ENCODE results near the gene GRIK5. TPM values are rescaled to one million over a fixed set of nuclear protein-coding genes. Genes with fewer than 3 reads are reported as not detected.

Gene GRIK5
- total RNA-seq, 1 donor from 2014 or later = 6.9 TPM

DNA sequence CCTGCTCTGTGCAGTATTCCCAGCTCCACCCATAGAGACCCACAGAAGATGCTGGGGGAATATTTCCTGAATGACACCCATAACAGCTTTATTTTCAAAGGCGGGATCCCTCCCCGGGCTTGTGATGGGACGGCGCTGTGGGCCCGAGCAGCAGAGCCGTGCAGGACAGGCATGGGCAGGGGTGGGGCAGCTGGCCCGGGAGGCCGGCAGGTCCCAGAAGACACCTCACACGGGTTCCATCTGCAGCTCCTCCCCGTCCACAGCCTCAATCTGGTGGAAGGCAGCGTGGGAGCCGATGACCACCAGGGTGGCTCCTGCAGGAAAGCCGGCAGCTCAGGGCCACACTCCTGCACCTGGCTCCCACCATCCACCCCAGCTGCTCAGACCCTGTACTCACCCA is 113.4 kb downstream of the GRIK5 start:
- DNase-seq (ENCODE audit: low spot score) = no peak

DNA sequence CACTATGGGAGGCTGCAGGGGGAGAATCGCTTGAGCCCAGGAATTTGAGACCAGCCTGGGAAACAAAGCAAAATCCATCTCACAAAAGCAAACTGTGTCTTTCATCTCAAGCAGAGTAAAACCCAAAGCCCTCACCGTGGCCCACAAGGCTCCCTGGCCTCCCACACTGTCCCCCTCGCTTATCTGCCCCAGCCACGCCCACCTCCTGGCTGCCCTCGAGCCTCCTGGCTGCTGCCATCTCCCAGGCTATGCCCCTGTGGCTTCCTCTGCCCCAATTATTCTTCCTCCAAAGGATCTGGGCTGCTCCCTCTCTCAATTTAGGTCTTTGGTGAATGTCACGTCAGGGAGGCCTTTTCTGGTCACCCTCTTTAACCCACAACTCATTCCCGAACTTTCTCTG is 114.5 kb downstream of the GRIK5 start:
- no peak for DNase-seq (ENCODE audit: low spot score)

DNA sequence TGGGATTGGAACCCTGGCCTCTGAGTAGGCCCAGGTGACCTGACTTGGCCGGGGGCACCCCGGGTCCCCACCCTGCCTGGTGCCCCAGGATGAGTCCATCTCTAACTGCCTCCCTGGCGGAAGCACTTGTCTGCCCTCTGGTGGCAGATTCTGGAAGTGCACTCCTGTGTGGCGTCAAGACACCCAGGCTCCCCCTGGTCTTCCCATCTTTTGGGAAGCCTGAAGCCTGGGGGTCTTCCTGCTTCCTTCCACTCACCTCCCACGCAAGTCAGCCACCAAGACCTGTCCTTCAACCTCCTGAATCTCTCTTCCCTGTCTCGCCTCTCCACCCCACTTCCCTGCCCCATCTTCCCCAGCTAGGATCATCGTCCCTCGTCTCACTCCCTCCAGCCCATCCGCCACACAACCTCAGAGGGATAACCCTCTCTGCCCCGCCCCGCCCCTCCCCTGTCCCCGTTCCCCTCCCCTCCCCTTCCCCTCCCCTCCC is 118.3 kb downstream of the GRIK5 start:
- peak; percentile 81 for DNase-seq (ENCODE audit: low spot score)

Other genes with a start within 250 kb of the GRIK5 start
- not detected for gene LYPD4, start 225.5 kb downstream of the GRIK5 start, total RNA-seq
- not detected for gene DMRTC2, start 225.2 kb downstream of the GRIK5 start, total RNA-seq
- gene RPS19, start 210.0 kb downstream of the GRIK5 start, total RNA-seq = 1,844 TPM
- gene CD79A, start 192.9 kb downstream of the GRIK5 start, total RNA-seq = 3.7 TPM
- gene ARHGEF1, start 187.0 kb downstream of the GRIK5 start, total RNA-seq = 120 TPM
- 0.36 TPM for gene ERFL, start 141.8 kb downstream of the GRIK5 start, total RNA-seq
- gene RABAC1, start 110.9 kb downstream of the GRIK5 start, total RNA-seq = 87.1 TPM
- 0.52 TPM for gene ATP1A3, start 76.0 kb downstream of the GRIK5 start, total RNA-seq
- 18.7 TPM for gene ZNF574, start 6.0 kb upstream of the GRIK5 start, total RNA-seq
- 5.3 TPM for gene POU2F2, start 62.2 kb upstream of the GRIK5 start, total RNA-seq
- gene DEDD2, start 147.5 kb upstream of the GRIK5 start, total RNA-seq = 24.7 TPM
- 13.2 TPM for gene ZNF526, start 150.1 kb upstream of the GRIK5 start, total RNA-seq
- 36.4 TPM for gene GSK3A, start 172.4 kb upstream of the GRIK5 start, total RNA-seq
- 47.4 TPM for gene ERF, start 184.9 kb upstream of the GRIK5 start, total RNA-seq
- gene CIC, start 199.0 kb upstream of the GRIK5 start, total RNA-seq = 83.4 TPM
- 1.6 TPM for gene PRR19, start 231.9 kb upstream of the GRIK5 start, total RNA-seq
- gene PAFAH1B3, start 232.4 kb upstream of the GRIK5 start, total RNA-seq = 19.8 TPM
- gene TMEM145, start 243.1 kb upstream of the GRIK5 start, total RNA-seq = 1.4 TPM

Data from ureter (tissue), 1 donor.